Measurements from ENCODE around the gene RETREG1. TPM values are rescaled to one million over a fixed set of nuclear protein-coding genes. Genes with fewer than 3 reads are reported as not detected.

Gene RETREG1
- total and polyA plus RNA-seq, 2 experiments from 2014 or later = 2.3 to 3.6 TPM

GRCh38 chr5:16557477-16557876, 59.3 kb downstream of the RETREG1 start (continued):
- TF ChIP-seq, protein P1, sequence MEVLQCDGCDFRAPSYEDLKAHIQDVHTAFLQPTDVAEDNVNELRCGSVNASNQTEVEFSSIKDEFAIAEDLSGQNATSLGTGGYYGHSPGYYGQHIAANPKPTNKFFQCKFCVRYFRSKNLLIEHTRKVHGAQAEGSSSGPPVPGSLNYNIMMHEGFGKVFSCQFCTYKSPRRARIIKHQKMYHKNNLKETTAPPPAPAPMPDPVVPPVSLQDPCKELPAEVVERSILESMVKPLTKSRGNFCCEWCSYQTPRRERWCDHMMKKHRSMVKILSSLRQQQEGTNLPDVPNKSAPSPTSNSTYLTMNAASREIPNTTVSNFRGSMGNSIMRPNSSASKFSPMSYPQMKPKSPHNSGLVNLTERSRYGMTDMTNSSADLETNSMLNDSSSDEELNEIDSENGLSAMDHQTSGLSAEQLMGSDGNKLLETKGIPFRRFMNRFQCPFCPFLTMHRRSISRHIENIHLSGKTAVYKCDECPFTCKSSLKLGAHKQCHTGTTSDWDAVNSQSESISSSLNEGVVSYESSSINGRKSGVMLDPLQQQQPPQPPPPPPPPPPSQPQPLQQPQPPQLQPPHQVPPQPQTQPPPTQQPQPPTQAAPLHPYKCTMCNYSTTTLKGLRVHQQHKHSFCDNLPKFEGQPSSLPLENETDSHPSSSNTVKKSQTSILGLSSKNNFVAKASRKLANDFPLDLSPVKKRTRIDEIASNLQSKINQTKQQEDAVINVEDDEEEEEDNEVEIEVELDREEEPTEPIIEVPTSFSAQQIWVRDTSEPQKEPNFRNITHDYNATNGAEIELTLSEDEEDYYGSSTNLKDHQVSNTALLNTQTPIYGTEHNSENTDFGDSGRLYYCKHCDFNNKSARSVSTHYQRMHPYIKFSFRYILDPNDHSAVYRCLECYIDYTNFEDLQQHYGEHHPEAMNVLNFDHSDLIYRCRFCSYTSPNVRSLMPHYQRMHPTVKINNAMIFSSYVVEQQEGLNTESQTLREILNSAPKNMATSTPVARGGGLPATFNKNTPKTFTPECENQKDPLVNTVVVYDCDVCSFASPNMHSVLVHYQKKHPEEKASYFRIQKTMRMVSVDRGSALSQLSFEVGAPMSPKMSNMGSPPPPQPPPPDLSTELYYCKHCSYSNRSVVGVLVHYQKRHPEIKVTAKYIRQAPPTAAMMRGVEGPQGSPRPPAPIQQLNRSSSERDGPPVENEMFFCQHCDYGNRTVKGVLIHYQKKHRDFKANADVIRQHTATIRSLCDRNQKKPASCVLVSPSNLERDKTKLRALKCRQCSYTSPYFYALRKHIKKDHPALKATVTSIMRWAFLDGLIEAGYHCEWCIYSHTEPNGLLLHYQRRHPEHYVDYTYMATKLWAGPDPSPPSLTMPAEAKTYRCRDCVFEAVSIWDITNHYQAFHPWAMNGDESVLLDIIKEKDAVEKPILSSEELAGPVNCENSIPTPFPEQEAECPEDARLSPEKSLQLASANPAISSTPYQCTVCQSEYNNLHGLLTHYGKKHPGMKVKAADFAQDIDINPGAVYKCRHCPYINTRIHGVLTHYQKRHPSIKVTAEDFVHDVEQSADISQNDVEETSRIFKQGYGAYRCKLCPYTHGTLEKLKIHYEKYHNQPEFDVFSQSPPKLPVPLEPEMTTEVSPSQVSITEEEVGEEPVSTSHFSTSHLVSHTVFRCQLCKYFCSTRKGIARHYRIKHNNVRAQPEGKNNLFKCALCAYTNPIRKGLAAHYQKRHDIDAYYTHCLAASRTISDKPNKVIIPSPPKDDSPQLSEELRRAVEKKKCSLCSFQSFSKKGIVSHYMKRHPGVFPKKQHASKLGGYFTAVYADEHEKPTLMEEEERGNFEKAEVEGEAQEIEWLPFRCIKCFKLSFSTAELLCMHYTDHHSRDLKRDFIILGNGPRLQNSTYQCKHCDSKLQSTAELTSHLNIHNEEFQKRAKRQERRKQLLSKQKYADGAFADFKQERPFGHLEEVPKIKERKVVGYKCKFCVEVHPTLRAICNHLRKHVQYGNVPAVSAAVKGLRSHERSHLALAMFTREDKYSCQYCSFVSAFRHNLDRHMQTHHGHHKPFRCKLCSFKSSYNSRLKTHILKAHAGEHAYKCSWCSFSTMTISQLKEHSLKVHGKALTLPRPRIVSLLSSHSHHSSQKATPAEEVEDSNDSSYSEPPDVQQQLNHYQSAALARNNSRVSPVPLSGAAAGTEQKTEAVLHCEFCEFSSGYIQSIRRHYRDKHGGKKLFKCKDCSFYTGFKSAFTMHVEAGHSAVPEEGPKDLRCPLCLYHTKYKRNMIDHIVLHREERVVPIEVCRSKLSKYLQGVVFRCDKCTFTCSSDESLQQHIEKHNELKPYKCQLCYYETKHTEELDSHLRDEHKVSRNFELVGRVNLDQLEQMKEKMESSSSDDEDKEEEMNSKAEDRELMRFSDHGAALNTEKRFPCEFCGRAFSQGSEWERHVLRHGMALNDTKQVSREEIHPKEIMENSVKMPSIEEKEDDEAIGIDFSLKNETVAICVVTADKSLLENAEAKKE (CRISPR knock-in tag; IDR thresholded peaks at IDR 0.05) = no peak

DNA sequence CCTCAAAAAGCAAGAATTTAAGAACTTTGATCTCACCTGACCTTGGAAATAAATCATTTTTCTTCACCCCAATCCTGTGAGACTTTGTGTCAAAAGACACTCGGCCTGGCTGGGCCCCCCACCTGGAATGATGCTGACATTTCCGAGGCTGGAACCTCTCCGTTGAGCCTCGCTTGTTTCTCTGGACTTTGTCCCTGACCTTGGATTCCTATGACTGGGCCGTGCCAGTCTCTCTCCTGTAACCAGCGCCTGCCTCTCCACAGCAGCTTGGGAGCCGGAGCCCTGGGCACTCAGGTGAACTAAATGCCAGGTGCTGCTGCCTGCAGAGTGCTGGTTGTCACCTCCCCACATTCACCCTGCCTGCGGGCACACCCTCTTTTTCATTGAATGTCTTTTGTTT, 62.7 kb downstream of the RETREG1 start:
- H3K9me3 Mint-ChIP-seq = no peaks in the 10 kb centered on the region; the same call in 2 of the 3 replicates
- H3K36me3 Mint-ChIP-seq (ENCODE audit: low read depth) = no peaks in the 10 kb centered on the region
- DNase-seq (ENCODE audit: low spot score) (no peak), ATAC-seq (no peak)
- H3K27me3 ChIP-seq (ENCODE audit: insufficient read depth) = no peaks in the 10 kb centered on the region
- peaks cover 2% of the 10 kb centered on the region for H3K27me3 Mint-ChIP-seq (ENCODE audit: insufficient read depth, low read depth, poor library complexity)
- no peak overlapping the region for H3K27ac ChIP-seq (ENCODE audit: low read depth)
- no peaks in the 10 kb centered on the region for H3K79me2 ChIP-seq (replicated peaks; ENCODE audit: insufficient read depth)
- H3K36me3 ChIP-seq (ENCODE audit: insufficient read depth) = no peaks in the 10 kb centered on the region
- H3K4me1 Mint-ChIP-seq = peaks cover 6% of the 10 kb centered on the region
- H3K4me2 ChIP-seq = no peak overlapping the region
- no peaks in the 10 kb centered on the region for H3F3A ChIP-seq (replicated peaks; ENCODE audit: low read depth)
- no peak overlapping the region for H2AFZ ChIP-seq
- no peak overlapping the region for H3K4me3 ChIP-seq
- H3K9me2 ChIP-seq (ENCODE audit: insufficient read depth) = no peaks in the 10 kb centered on the region
- H4K20me1 ChIP-seq (replicated peaks; ENCODE audit: insufficient read depth) = no peaks in the 10 kb centered on the region
- peak overlapping the region; percentile 73 for H3K27ac Mint-ChIP-seq
- no peak overlapping the region for H3K4me3 Mint-ChIP-seq
- H3K4me1 ChIP-seq (ENCODE audit: insufficient read depth) = no peaks in the 10 kb centered on the region
- TF ChIP-seq ZNF114 (CRISPR knock-in tag; IDR thresholded peaks at IDR 0.05) (no peak), EZH2phosphoT487 (IDR thresholded peaks at IDR 0.05; ENCODE audit: unreplicated experiment) (no peak), EZH2 (IDR thresholded peaks at IDR 0.05; ENCODE audit: low read depth, unreplicated experiment) (no peak), CREB1 (CRISPR knock-in tag; IDR thresholded peaks at IDR 0.05; ENCODE audit: low read depth) (no peak)
- TF ChIP-seq, protein P2, sequence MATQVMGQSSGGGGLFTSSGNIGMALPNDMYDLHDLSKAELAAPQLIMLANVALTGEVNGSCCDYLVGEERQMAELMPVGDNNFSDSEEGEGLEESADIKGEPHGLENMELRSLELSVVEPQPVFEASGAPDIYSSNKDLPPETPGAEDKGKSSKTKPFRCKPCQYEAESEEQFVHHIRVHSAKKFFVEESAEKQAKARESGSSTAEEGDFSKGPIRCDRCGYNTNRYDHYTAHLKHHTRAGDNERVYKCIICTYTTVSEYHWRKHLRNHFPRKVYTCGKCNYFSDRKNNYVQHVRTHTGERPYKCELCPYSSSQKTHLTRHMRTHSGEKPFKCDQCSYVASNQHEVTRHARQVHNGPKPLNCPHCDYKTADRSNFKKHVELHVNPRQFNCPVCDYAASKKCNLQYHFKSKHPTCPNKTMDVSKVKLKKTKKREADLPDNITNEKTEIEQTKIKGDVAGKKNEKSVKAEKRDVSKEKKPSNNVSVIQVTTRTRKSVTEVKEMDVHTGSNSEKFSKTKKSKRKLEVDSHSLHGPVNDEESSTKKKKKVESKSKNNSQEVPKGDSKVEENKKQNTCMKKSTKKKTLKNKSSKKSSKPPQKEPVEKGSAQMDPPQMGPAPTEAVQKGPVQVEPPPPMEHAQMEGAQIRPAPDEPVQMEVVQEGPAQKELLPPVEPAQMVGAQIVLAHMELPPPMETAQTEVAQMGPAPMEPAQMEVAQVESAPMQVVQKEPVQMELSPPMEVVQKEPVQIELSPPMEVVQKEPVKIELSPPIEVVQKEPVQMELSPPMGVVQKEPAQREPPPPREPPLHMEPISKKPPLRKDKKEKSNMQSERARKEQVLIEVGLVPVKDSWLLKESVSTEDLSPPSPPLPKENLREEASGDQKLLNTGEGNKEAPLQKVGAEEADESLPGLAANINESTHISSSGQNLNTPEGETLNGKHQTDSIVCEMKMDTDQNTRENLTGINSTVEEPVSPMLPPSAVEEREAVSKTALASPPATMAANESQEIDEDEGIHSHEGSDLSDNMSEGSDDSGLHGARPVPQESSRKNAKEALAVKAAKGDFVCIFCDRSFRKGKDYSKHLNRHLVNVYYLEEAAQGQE (IDR thresholded peaks at IDR 0.05; ENCODE audit: unreplicated experiment) = no peak

Measured in GM23338 (cell line).